Right lobe of liver (tissue), 4 donors: ENCODE measurements around the gene RNASEH2A.

Experiments used
- POLR2A ChIP-seq: fragments of 450-650 bp; IDR thresholded peaks from one replicate; pipeline ENCODE4 v1.6.1; 2017; ENCODE audit warnings: antibody characterized with exemption, mild to moderate bottlenecking
- TF ChIP-seq, protein P1 (sequence below), 4 donors: fragments of 200-600 bp in 3 of 4; fragments of 450-650 bp in 1 of 4; IDR thresholded peaks; one replicate each; pipeline versions ENCODE4 v1.5.1 to v1.8.0; 2016 to 2022; ENCODE audit warnings: antibody characterized with exemption in 4 of 4, mild to moderate bottlenecking in 2 of 4
- donor health status: DM: no; HTN: no; CAD: no.
- donor health status: DM: no; HTN: no; CAD: no.
- donor health status: DM: no; HTN: yes; CAD: no.

- TF ChIP-seq POLR2A, result no peak
- TF ChIP-seq, protein P1, sequence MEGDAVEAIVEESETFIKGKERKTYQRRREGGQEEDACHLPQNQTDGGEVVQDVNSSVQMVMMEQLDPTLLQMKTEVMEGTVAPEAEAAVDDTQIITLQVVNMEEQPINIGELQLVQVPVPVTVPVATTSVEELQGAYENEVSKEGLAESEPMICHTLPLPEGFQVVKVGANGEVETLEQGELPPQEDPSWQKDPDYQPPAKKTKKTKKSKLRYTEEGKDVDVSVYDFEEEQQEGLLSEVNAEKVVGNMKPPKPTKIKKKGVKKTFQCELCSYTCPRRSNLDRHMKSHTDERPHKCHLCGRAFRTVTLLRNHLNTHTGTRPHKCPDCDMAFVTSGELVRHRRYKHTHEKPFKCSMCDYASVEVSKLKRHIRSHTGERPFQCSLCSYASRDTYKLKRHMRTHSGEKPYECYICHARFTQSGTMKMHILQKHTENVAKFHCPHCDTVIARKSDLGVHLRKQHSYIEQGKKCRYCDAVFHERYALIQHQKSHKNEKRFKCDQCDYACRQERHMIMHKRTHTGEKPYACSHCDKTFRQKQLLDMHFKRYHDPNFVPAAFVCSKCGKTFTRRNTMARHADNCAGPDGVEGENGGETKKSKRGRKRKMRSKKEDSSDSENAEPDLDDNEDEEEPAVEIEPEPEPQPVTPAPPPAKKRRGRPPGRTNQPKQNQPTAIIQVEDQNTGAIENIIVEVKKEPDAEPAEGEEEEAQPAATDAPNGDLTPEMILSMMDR (IDR thresholded peaks at IDR 0.05), result no peak
These were observed 36.1 kb downstream of the RNASEH2A start for GRCh38 chr19:12842511-12842910.
